ENCODE measurements around the gene ST7. TPM values are rescaled to one million over a fixed set of nuclear protein-coding genes. Genes with fewer than 3 reads are reported as not detected.

ST7 gene
- total and polyA plus RNA-seq, 7 donors = 5.3 to 37.7 (median 19.0) TPM

DNA sequence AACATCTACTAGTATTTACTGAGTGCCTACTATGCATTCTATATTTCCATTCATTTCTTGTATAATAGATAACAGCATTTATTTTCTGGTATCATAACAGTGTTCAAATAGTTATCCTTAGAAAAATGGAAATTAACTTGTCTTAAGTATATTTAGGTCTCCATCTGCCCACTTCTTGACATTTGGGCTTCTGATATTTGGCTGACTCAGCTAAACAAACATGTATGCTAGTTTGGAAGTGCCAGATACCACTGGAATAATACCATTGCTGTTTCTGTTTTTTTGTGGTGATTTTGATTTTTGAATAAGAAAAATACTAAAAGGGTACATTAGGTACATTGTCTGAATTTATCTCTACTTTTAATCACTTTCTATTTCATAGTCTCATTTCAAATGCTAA, 169.2 kb downstream of the ST7 start:
- no peak overlapping the region for H3K4me3 ChIP-seq
- TF ChIP-seq, protein P1, sequence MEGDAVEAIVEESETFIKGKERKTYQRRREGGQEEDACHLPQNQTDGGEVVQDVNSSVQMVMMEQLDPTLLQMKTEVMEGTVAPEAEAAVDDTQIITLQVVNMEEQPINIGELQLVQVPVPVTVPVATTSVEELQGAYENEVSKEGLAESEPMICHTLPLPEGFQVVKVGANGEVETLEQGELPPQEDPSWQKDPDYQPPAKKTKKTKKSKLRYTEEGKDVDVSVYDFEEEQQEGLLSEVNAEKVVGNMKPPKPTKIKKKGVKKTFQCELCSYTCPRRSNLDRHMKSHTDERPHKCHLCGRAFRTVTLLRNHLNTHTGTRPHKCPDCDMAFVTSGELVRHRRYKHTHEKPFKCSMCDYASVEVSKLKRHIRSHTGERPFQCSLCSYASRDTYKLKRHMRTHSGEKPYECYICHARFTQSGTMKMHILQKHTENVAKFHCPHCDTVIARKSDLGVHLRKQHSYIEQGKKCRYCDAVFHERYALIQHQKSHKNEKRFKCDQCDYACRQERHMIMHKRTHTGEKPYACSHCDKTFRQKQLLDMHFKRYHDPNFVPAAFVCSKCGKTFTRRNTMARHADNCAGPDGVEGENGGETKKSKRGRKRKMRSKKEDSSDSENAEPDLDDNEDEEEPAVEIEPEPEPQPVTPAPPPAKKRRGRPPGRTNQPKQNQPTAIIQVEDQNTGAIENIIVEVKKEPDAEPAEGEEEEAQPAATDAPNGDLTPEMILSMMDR (IDR thresholded peaks at IDR 0.05) = no peak
- TF ChIP-seq POLR2AphosphoS5 (IDR thresholded peaks at IDR 0.05) = no peak
- intact Hi-C loops (cut with DNase I) = no loop called here
- H3K4me1 ChIP-seq = peaks cover 0 to 30% (median 13%) of the 10 kb centered on the region in 4 donors
- H3K27ac ChIP-seq = no peak overlapping the region
- H3K36me3 ChIP-seq = no peaks in the 10 kb centered on the region
- H3K27me3 ChIP-seq = no peaks in the 10 kb centered on the region
- H3K9me3 ChIP-seq = no peaks in the 10 kb centered on the region
- DNase-seq = no peak

DNA sequence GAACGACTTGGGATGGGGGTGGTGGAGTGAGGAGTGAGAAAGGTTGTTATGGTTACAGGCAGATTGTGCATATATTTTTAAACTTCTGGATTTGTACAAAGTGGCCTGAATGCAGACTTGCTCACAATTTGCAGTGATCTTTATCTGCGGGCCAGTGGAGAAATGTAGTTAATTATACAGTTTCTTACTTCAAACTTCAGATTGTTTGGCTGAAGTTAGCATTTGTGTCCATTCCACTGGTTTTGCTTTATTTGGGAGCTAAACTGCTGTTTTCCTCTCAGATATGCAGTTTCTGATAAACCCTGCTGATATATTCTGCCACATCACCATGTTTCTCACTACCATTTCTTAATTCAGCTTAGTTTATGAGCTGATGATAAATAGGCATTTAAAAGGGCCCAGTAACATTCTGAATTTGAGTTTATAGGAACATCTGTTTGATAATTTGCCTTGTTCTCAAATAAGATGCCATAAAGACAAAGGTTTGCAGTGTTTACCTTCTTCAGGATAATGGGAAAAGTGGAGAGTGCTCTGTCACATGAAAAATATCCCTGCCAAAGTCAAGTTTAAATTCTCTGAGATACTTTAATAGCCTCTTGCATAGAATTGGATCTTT, 170.1 kb downstream of the ST7 start:
- intact Hi-C loops (cut with DNase I) = no loop called here
- TF ChIP-seq EP300 (IDR thresholded peaks at IDR 0.05) (no peak), POLR2A (IDR thresholded peaks at IDR 0.05) (no peak), POLR2AphosphoS5 (IDR thresholded peaks at IDR 0.05) (no peak)
- TF ChIP-seq, protein P1 (IDR thresholded peaks at IDR 0.05) = no peak
- no peak overlapping the region for H3K27ac ChIP-seq

DNA sequence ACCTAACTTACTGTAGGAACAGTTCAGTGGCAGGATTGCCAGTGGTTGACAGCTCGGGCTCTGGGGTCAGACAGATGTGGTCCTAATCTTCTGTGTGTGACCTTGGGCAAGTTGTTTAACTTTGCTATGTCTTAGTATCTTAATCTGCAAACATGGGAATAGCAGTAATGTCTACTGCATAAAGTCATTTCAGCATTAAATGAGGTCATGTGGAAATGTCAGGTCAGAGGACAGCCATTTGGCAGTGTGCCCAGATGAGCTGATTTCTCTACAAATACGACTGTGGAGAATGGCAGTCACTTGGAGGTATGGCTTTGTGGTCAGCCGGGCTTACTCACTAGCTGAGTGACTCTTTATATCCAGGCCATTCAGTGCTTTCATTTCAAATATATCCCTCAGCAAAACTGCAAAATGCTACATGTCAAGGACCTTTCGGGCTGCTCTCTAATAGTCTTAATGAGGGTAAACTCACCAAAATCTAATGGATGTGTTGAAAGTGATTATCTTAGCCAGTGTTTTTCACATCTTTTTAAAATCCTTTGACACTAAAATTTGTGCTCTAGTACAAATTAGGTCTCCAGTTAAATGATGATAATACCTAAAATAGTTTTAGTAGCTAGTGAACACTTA, 171.4 kb downstream of the ST7 start:
- intact Hi-C loops (cut with DNase I) = no loop called here
- H3K27me3 ChIP-seq = no peaks in the 10 kb centered on the region
- peaks cover 0 to 22% (median 13%) of the 10 kb centered on the region in 4 donors for H3K4me1 ChIP-seq
- TF ChIP-seq POLR2A (IDR thresholded peaks at IDR 0.05) (no peak), EP300 (IDR thresholded peaks at IDR 0.05) (no peak), POLR2AphosphoS5 (IDR thresholded peaks at IDR 0.05) (no peak)
- TF ChIP-seq, protein P1 (IDR thresholded peaks at IDR 0.05) = no peak
- H3K4me3 ChIP-seq = no peak overlapping the region
- no peaks in the 10 kb centered on the region for H3K36me3 ChIP-seq
- DNase-seq = peak; percentile 82
- H3K9me3 ChIP-seq = no peaks in the 10 kb centered on the region
- no peak overlapping the region for H3K27ac ChIP-seq
- WGBS, 2 donors = 34 to 47% methylated on average over 4 of the region's 4 CpGs

More for the DNA sequence above, 170.1 kb downstream of the ST7 start:
- Histone ChIP-seq H3K4me3 (no peak overlapping the region), H3K27me3 (no peaks in the 10 kb centered on the region), H3K4me1 (peaks cover 0 to 30% (median 13%) of the 10 kb centered on the region in 4 donors), H3K36me3 (no peaks in the 10 kb centered on the region), H3K9me3 (no peaks in the 10 kb centered on the region)
- DNase-seq = no peak
- WGBS, 2 donors = 90 to 91% methylated on average over 2 of the region's 2 CpGs

DNA sequence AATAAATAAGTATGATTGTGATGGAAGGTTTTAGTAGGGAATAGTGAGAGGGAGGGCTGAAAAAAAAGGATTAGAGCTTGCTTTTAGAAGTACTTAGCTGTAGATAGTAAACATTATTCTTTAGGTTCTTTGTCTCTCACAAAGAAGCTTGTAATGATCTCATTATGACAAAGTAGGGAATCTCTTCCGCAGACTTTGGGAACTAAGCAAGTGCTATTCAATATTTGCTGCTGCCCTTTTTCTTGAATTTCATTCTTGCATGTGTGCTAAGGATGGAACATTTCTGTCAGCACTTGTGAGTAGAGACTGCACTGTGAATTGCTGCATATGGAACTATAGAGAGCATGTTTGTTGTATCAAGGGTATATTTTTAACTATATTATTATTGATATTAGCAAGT, 173.4 kb downstream of the ST7 start:
- no peaks in the 10 kb centered on the region for H3K9me3 ChIP-seq
- DNase-seq = no peak
- H3K27ac ChIP-seq = no peak overlapping the region
- H3K4me1 ChIP-seq = peaks cover 0 to 20% (median 13%) of the 10 kb centered on the region in 4 donors
- H3K4me3 ChIP-seq = no peak overlapping the region
- no peaks in the 10 kb centered on the region for H3K27me3 ChIP-seq
- TF ChIP-seq POLR2AphosphoS5 (IDR thresholded peaks at IDR 0.05) = no peak
- TF ChIP-seq, protein P1 (IDR thresholded peaks at IDR 0.05) = no peak
- no peak for TF ChIP-seq POLR2A (IDR thresholded peaks at IDR 0.05)
- WGBS, 2 donors = 96 to 97% methylated on average over 1 of the region's 1 CpG
- H3K36me3 ChIP-seq = no peaks in the 10 kb centered on the region
- intact Hi-C loops (cut with DNase I) = loop anchor here (2.0 kb wide), 1 partner anchor 196 kb away; no protein-coding TSS in a partner anchor

All from sigmoid colon (tissue), 7 donors.